H1 (cell line): ENCODE measurements around the gene PTGIR.

Experiments
- ATF3 ChIP-seq: IDR thresholded peaks from 2 replicates; pipeline ENCODE4 v1.6.1; 2011; ENCODE audit warnings: low read depth, mild to moderate bottlenecking, low read length; ENCODE audit not compliant: insufficient read depth
- CHD1 ChIP-seq: IDR thresholded peaks from 2 replicates; pipeline ENCODE4 v1.6.1; 2012; ENCODE audit warnings: low read depth, low read length, improper control_type of control experiment
- CREB1 ChIP-seq: IDR thresholded peaks from 2 replicates; pipeline ENCODE4 v1.6.1; 2012; ENCODE audit warnings: inconsistent platforms
- CTCF ChIP-seq, 3 experiments: IDR thresholded peaks; 1 replicate in 2 of 3; 2 replicates in 1 of 3; pipeline versions ENCODE4 v1.5.1 to v1.6.1; 2011; ENCODE audit warnings: low read length in 3 of 3, mild to moderate bottlenecking in 3 of 3, inconsistent platforms in 2 of 3, low read depth in 1 of 3, moderate library complexity in 1 of 3; ENCODE audit not compliant: insufficient read depth in 1 of 3; ENCODE audit errors: control extremely low read depth in 1 of 3
- EGR1 ChIP-seq: IDR thresholded peaks from 2 replicates; pipeline ENCODE4 v1.6.1; 2011; ENCODE audit warnings: low read depth, low read length, borderline replicate concordance
- JUN ChIP-seq: IDR thresholded peaks from 2 replicates; pipeline ENCODE4 v1.6.1; 2011; ENCODE audit warnings: low read depth, mild to moderate bottlenecking, improper control_type of control experiment, low read length
- NRF1 ChIP-seq: IDR thresholded peaks from 2 replicates; pipeline ENCODE4 v1.6.1; 2011; ENCODE audit warnings: mild to moderate bottlenecking, low read depth, low read length, improper control_type of control experiment
- POLR2A ChIP-seq, 2 experiments: IDR thresholded peaks; 1 replicate in 1 of 2; 2 replicates in 1 of 2; pipeline ENCODE4 v1.6.1; 2011; ENCODE audit warnings: low read depth in 2 of 2, low read length in 2 of 2, mild to moderate bottlenecking in 2 of 2; ENCODE audit errors: control extremely low read depth in 1 of 2
- POLR2AphosphoS5 ChIP-seq: IDR thresholded peaks from 2 replicates; pipeline ENCODE4 v1.6.1; 2011; ENCODE audit warnings: low read depth, low read length
- RXRA ChIP-seq: IDR thresholded peaks from 2 replicates; pipeline ENCODE4 v1.6.1; 2011; ENCODE audit warnings: low read depth, mild to moderate bottlenecking, low read length, moderate library complexity; ENCODE audit not compliant: insufficient read depth
- SP4 ChIP-seq: IDR thresholded peaks from 2 replicates; pipeline ENCODE4 v1.6.1; 2012; ENCODE audit warnings: low read length, inconsistent platforms
- ZNF274 ChIP-seq: IDR thresholded peaks from 2 replicates; pipeline ENCODE4 v1.7.0; 2012; ENCODE audit warnings: low read length, borderline replicate concordance; ENCODE audit errors: extremely low read depth
- TF ChIP-seq, protein P1 (sequence below): IDR thresholded peaks from 2 replicates; pipeline ENCODE4 v1.6.1; 2012; ENCODE audit warnings: low read length, inconsistent platforms

DNA sequence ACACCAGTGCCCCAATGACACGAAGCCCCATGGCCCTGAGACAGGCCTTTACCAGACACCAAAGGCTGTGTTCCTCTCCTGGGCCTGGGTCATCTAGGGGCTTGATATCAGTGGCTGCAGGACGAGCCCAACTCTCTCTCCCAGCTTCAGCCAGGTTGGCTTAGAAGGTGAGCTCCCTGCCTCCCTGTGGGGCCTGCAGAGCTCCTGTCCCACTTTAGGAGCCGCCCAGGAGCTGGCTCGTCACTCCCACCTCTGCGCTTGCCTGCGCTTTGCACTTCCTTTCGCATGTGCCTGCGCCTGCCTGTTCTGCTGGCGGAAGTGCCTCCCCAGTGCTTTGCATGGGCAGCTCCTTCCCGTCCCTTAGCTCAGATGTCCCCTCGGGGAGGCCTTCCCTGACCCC lies 18.9 kb downstream of the PTGIR start:
- TF ChIP-seq CHD1 (no peak), CREB1 (no peak), POLR2AphosphoS5 (no peak), POLR2A (IDR thresholded peaks at IDR 0.05; ENCODE audit: control extremely low read depth in 1 of 2, low read depth in 2 of 2, low read length in 2 of 2) (no peak), EGR1 (no peak), CTCF (IDR thresholded peaks at IDR 0.05; ENCODE audit: control extremely low read depth in 1 of 3, insufficient read depth in 1 of 3, low read depth in 1 of 3, low read length in 3 of 3) (no peak), RXRA (no peak), ZNF274 (no peak), SP4 (no peak), NRF1 (no peak), ATF3 (no peak), JUN (no peak)
- TF ChIP-seq, protein P1, sequence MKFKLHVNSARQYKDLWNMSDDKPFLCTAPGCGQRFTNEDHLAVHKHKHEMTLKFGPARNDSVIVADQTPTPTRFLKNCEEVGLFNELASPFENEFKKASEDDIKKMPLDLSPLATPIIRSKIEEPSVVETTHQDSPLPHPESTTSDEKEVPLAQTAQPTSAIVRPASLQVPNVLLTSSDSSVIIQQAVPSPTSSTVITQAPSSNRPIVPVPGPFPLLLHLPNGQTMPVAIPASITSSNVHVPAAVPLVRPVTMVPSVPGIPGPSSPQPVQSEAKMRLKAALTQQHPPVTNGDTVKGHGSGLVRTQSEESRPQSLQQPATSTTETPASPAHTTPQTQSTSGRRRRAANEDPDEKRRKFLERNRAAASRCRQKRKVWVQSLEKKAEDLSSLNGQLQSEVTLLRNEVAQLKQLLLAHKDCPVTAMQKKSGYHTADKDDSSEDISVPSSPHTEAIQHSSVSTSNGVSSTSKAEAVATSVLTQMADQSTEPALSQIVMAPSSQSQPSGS: no peak
